DMS53 treated with DMSO at 0.1 percent for 48 hours (cell line): ENCODE data around the gene LRRC39.
A peak's percentile ranks its signal among the peaks of the same experiment; 100 is the strongest.

Experiments used
- DNase-seq: peaks from one replicate; lab custom pipeline; 2025; ENCODE audit not compliant: unreplicated experiment; lab: John Stamatoyannopoulos, UW

Gene LRRC39

DNA sequence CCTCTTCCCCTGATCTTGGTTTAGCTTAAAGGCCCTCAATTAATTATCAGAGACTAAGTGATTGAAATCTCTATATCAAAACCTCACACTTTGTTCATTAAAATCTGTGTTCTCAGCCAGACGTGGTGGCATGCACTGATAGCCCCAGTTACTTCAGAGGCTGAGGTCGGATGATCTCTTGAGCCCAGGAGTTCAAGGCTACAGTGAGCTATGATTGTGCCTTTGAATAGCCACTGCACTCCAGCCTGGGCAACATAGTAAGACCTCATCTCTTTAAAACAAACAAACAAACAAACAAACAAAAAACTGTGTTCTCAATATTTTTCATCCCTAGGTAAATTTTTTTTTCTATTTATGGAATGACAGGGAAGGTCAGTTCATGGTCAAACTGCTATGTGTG is 26.4 kb downstream of the LRRC39 start:
- no peak for DNase-seq

DNA sequence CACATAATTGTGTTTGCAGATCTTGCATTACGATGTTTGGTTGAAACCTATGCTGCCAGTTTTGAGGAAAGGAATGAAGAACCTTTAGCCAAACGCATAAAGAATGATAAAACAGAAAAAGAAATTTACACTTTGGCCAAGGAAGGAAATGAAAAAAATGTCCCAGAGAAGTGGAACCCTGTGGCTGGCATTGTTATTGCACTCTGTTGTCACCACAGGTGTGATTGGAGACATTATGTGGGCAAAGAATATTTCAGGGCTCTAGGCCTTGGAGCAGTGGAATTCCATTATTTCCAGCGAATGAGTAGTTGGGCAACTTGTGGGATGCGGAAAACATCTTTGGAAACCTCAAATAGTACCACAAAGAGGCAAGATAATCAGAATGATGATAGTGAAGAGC is 30.2 kb downstream of the LRRC39 start:
- DNase-seq, result no peak

GRCh38 chr1:100146958-100147357 is 31.1 kb downstream of the LRRC39 start:
- no peak for DNase-seq

GRCh38 chr1:100145116-100145515 is 32.9 kb downstream of the LRRC39 start:
- no peak for DNase-seq

- DNase-seq, result no peak
Measured at GRCh38 chr1:100142343-100142742, 35.7 kb downstream of the LRRC39 start.

DNA sequence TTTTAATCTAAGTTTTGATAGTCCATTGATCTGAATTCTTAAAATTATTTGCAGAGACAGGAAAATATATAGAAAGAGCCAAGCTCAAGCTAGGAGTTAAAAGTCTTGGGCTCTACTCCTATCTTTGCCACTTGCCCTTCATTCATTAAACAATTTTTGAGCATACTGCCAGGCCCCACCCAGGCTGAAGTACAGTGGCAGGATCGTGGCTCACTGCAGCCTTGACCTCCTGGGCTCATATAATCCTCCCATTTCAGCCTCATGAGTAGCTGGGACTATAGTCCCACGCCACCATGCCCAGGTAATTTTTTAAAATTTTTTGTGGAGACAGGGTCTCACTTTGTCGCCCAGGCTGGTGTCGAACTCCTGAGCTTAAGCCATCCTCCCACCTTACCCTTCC is 36.9 kb downstream of the LRRC39 start:
- no peak for DNase-seq

- no peak for DNase-seq
Measured at GRCh38 chr1:100137602-100138001, 40.5 kb downstream of the LRRC39 start.

DNA sequence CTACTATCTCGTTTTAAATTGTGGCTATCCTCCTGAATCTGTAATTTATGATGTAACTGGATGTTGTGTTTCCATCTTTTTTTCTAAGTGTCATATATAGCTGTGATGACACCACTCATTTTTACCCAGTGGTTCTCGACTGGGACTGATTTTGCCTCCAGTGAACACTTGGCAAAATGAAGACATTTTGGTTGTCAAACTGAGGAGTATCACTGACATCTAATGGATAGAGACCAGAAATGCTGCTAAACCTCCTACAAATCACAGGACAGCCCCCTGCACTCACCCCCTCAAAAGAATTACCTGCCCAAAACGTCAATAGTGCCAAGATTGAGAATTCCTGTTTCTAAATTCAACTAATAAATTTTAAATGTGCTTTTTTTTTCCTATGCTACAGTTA is 43.2 kb downstream of the LRRC39 start:
- no peak for DNase-seq

GRCh38 chr1:100132566-100133477 is 45.2 kb downstream of the LRRC39 start, which contains the start of the genes SASS6 and TRMT13:
SASS6 (minus strand) TSS chr1:100132930; CDS start chr1:100132814, 116 bp downstream.
TRMT13 (plus strand) TSS chr1:100133163; CDS start chr1:100133169, 6 bp downstream.
- peak; percentile 100 for DNase-seq

DNA sequence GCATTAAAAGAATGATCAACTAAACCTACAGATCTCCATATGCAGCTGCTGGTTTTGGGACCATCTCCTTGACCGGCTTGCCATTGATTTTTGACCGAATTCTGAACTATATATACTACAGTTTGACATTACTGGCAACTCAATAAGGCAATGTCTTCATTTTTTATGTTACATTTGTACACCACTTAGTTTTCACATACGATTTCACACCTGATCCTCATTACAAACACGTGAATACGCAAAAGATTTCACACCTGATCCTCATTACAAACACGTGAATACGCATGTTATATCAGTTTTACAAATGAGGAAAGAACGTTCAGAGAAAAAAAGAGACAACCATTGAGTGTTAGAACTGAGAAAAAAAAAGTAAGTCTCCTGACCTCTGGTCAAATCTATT is 46.4 kb downstream of the LRRC39 start:
- DNase-seq, result no peak

- DNase-seq, result peak; percentile 29
Measured at GRCh38 chr1:100130552-100131077, 47.4 kb downstream of the LRRC39 start.

GRCh38 chr1:100127226-100127625 is 50.8 kb downstream of the LRRC39 start:
- DNase-seq, result no peak

DNA sequence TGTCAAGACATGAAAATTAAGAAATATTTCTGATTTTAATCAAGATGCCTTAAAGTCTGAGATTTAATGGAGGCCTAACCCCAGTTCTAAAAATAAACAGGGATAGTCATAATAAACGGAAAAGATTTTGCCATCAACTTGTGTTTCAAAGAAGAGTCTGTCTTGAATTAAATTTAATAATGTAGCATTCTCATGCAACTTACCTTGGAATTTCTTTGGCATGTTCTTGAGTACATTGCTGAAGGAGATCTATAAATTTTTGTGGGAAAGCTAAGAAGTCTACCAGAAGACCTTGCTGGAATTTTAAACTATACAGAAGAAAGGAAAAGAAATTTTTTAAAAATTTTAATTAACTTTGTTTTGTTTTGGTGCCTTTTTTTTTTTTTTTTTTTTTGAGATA is 55.9 kb downstream of the LRRC39 start:
- DNase-seq, result no peak

- no peak for DNase-seq
Measured at GRCh38 chr1:100115524-100115923, 62.5 kb downstream of the LRRC39 start.

GRCh38 chr1:100109554-100110066 is 68.4 kb downstream of the LRRC39 start:
- DNase-seq, result no peak

- no peak for DNase-seq
Measured at GRCh38 chr1:100107696-100108095, 70.4 kb downstream of the LRRC39 start.

- DNase-seq, result no peak
Measured at GRCh38 chr1:100101564-100101963, 76.5 kb downstream of the LRRC39 start.

DNA sequence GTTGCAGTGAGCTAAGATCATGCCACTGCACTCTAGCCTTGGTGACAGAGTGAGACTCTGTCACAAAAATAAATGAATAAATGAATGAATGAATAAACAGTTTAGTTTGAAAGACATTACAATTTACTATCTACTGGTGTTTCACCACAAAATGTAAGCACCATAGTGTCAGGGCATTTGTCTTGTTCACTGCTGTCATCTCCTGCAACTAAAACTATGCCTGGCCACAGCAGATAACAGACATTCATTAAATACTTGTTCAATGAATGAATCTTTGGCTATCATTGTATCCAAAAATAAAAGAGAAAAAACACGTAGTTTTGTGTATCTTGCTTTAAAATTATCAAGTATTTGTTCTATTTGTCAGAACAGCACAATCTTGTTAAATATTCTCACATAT is 77.9 kb downstream of the LRRC39 start:
- DNase-seq, result no peak
